Mucosa of rectum (tissue), 2 donors: Measurements from ENCODE around the gene SFT2D2.
A peak's percentile ranks its signal among the peaks of the same experiment; 100 is the strongest.

Experiments used
- H3K27ac ChIP-seq, 2 donors: one replicate each; pipeline ENCODE4 v1.7.0; 2013; ENCODE audit warnings: inconsistent platforms in 2 of 2, low read depth in 2 of 2, low read length in 2 of 2
- H3K27me3 ChIP-seq, 2 donors: one replicate each; pipeline ENCODE4 v1.7.0; 2013; ENCODE audit warnings: low read length in 2 of 2; ENCODE audit not compliant: control insufficient read depth in 2 of 2, insufficient read depth in 2 of 2
- H3K36me3 ChIP-seq, 2 donors: one replicate each; pipeline ENCODE4 v1.7.0; 2013; ENCODE audit warnings: low read length in 2 of 2; ENCODE audit not compliant: control insufficient read depth in 2 of 2, insufficient read depth in 2 of 2
- H3K4me1 ChIP-seq, 2 donors: one replicate each; pipeline ENCODE4 v1.7.0; 2013; ENCODE audit warnings: low read length in 2 of 2, mild to moderate bottlenecking in 1 of 2; ENCODE audit not compliant: control insufficient read depth in 2 of 2, insufficient read depth in 2 of 2
- H3K4me3 ChIP-seq, 2 donors: one replicate each; pipeline ENCODE4 v1.7.0; 2013; ENCODE audit warnings: low read length in 2 of 2
- H3K9ac ChIP-seq, 2 donors: one replicate each; pipeline ENCODE4 v1.7.0; 2013; ENCODE audit warnings: low read length in 2 of 2, low read depth in 1 of 2, mild to moderate bottlenecking in 1 of 2
- H3K9me3 ChIP-seq, 2 donors: one replicate each; pipeline ENCODE4 v1.7.0; 2013; ENCODE audit warnings: low read length in 2 of 2; ENCODE audit not compliant: control insufficient read depth in 2 of 2
- donor health status: healthy.
- donor health status: Normal muscosa, but diverticular disease.

Gene SFT2D2

DNA sequence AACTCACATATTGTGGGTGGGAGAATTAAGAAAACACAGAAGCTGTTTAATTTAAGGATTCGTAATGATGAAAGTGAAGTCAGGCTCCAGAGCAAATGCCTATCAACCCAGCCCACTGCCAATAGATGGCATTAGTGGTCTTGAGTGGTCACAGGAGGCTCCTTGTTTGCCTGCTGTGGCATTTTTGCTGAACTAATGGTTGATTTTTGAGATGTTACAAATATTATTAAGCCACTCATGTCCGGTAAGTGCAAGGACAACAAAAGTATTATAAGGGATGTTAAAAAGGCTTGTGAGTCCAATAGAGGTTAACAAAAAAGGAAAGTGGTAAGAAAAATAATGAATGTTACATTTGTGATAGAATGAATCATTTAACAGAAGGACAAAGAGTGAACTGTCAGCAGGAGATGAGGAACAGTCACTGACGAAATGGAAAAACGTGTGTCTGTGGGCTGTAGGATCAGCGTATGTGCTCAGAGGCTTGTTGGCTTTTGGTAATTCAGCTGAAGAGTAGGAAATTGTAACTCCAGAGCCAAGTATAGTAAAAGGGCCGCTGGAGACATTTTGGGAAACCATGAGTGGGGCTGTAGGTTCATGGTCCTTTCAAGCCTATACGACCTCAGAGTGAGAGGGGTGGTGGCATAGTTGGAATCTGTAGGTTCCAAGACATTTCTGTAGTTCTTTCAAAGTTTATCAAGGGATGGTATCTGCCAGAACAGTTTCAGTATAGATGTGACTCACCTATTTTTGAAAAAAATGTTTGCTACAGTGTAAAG, 11.2 kb downstream of the SFT2D2 start:
- Histone ChIP-seq H3K27me3 (no peaks in the 10 kb centered on the region), H3K27ac (no peak overlapping the region), H3K9ac (no peak overlapping the region), H3K36me3 (peaks cover 61 to 69% of the 10 kb centered on the region in 2 donors), H3K4me1 (peaks cover 0 to 8% of the 10 kb centered on the region in 2 donors), H3K9me3 (no peaks in the 10 kb centered on the region), H3K4me3 (no peak overlapping the region)

- H3K9me3 ChIP-seq: no peaks in the 10 kb centered on the region
- peaks cover 40 to 64% of the 10 kb centered on the region in 2 donors for H3K36me3 ChIP-seq
- no peaks in the 10 kb centered on the region for H3K27me3 ChIP-seq
- H3K4me1 ChIP-seq: peaks cover 6 to 7% of the 10 kb centered on the region in 2 donors
- no peak overlapping the region for H3K9ac ChIP-seq
- H3K4me3 ChIP-seq: no peak overlapping the region
- H3K27ac ChIP-seq: peak overlapping the region in 1 of 2 donors; percentile 20
Observed at GRCh38 chr1:168243198-168243597, 17.4 kb downstream of the SFT2D2 start.

GRCh38 chr1:168243636-168244212, 17.9 kb downstream of the SFT2D2 start:
- no peak overlapping the region for H3K9ac ChIP-seq
- H3K4me3 ChIP-seq: no peak overlapping the region
- H3K4me1 ChIP-seq: peaks cover 6 to 7% of the 10 kb centered on the region in 2 donors
- H3K36me3 ChIP-seq: peaks cover 37 to 61% of the 10 kb centered on the region in 2 donors
- no peaks in the 10 kb centered on the region for H3K9me3 ChIP-seq
- H3K27ac ChIP-seq: peak overlapping the region in 1 of 2 donors; percentile 20
- H3K27me3 ChIP-seq: no peaks in the 10 kb centered on the region

GRCh38 chr1:168245042-168245441, 19.2 kb downstream of the SFT2D2 start:
- H3K36me3 ChIP-seq: peaks cover 40 to 59% of the 10 kb centered on the region in 2 donors
- H3K9ac ChIP-seq: no peak overlapping the region
- no peak overlapping the region for H3K4me3 ChIP-seq
- no peaks in the 10 kb centered on the region for H3K9me3 ChIP-seq
- H3K27me3 ChIP-seq: no peaks in the 10 kb centered on the region
- peaks cover 6 to 7% of the 10 kb centered on the region in 2 donors for H3K4me1 ChIP-seq
- H3K27ac ChIP-seq: no peak overlapping the region

- H3K27me3 ChIP-seq: no peaks in the 10 kb centered on the region
- H3K4me1 ChIP-seq: peaks cover 6 to 7% of the 10 kb centered on the region in 2 donors
- no peak overlapping the region for H3K27ac ChIP-seq
- peaks cover 38 to 61% of the 10 kb centered on the region in 2 donors for H3K36me3 ChIP-seq
- H3K9ac ChIP-seq: no peak overlapping the region
- no peaks in the 10 kb centered on the region for H3K9me3 ChIP-seq
- H3K4me3 ChIP-seq: no peak overlapping the region
Observed at GRCh38 chr1:168246506-168246905, 20.7 kb downstream of the SFT2D2 start.

- Histone ChIP-seq H3K9me3 (peaks cover 0 to 6% of the 10 kb centered on the region in 2 donors), H3K27ac (no peak overlapping the region), H3K27me3 (no peaks in the 10 kb centered on the region), H3K4me3 (no peak overlapping the region), H3K36me3 (peaks cover 16 to 23% of the 10 kb centered on the region in 2 donors), H3K9ac (no peak overlapping the region), H3K4me1 (no peaks in the 10 kb centered on the region)
Observed at GRCh38 chr1:168252204-168252733, 26.5 kb downstream of the SFT2D2 start.

- Histone ChIP-seq H3K9me3 (peaks cover 0 to 6% of the 10 kb centered on the region in 2 donors), H3K27me3 (no peaks in the 10 kb centered on the region), H3K9ac (no peak overlapping the region), H3K4me3 (no peak overlapping the region), H3K27ac (no peak overlapping the region), H3K36me3 (peaks cover 3% of the 10 kb centered on the region in 2 donors), H3K4me1 (no peaks in the 10 kb centered on the region)
Observed at GRCh38 chr1:168256164-168256563, 30.4 kb downstream of the SFT2D2 start.

GRCh38 chr1:168257397-168257796, 31.6 kb downstream of the SFT2D2 start:
- Histone ChIP-seq H3K36me3 (peaks cover 3 to 5% of the 10 kb centered on the region in 2 donors), H3K27me3 (no peaks in the 10 kb centered on the region), H3K27ac (no peak overlapping the region), H3K9ac (no peak overlapping the region), H3K4me3 (no peak overlapping the region), H3K9me3 (peaks cover 0 to 6% of the 10 kb centered on the region in 2 donors), H3K4me1 (no peaks in the 10 kb centered on the region)

- no peak overlapping the region for H3K27ac ChIP-seq
- no peaks in the 10 kb centered on the region for H3K27me3 ChIP-seq
- H3K4me1 ChIP-seq: no peaks in the 10 kb centered on the region
Observed at GRCh38 chr1:168259567-168259966, 33.8 kb downstream of the SFT2D2 start.

DNA sequence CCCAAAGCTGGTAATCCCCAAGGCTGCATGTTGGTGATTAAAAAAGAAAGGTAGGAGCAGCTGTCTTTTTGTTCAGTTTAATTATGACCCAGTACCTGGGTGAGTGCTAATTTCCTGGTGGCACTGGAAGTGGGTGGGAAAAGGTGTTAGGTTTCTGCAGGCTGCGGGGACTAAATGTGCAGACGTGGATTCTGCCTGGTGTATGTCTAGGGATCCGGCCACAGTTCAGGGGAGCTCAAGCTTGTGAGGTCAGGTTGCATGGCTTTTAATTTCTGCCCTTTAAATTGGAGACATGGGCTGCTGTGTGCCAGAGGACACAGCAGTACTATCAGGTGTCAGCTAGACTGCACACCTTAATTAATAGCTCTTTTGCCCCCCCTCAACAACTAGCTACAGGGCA, 34.6 kb downstream of the SFT2D2 start:
- no peaks in the 10 kb centered on the region for H3K4me1 ChIP-seq
- no peak overlapping the region for H3K27ac ChIP-seq
- no peak overlapping the region for H3K4me3 ChIP-seq
- no peak overlapping the region for H3K9ac ChIP-seq
- H3K9me3 ChIP-seq: peaks cover 0 to 6% of the 10 kb centered on the region in 2 donors
- H3K27me3 ChIP-seq: no peaks in the 10 kb centered on the region
- peaks cover 0 to 11% of the 10 kb centered on the region in 2 donors for H3K36me3 ChIP-seq

More at GRCh38 chr1:168259567-168259966, 33.8 kb downstream of the SFT2D2 start:
- peaks cover 0 to 6% of the 10 kb centered on the region in 2 donors for H3K9me3 ChIP-seq
- H3K36me3 ChIP-seq: peaks cover 3 to 6% of the 10 kb centered on the region in 2 donors
- no peak overlapping the region for H3K4me3 ChIP-seq
- H3K9ac ChIP-seq: no peak overlapping the region
